CD4-positive, alpha-beta T cell treated with Interleukin-12 subunit alpha and Interleukin-12 subunit beta, for 1 hour (primary cell): ENCODE measurements around the gene TTBK2.
"Not testable (repeated sequence)": the region's sequence is repeated elsewhere in the genome, so short reads cannot be mapped to it uniquely, and the experiment has no call there.

ENCODE experiments used
- DNase-seq: peaks from one replicate; pipeline ENCODE4 v3.0.0-alpha.2; 2020

Gene TTBK2

GRCh38 chr15:42820811-42821210 lies 99.8 kb downstream of the TTBK2 start:
- DNase-seq: no peak

- no peak for DNase-seq
Measured at GRCh38 chr15:42819786-42820185, 100.8 kb downstream of the TTBK2 start.

- no peak for DNase-seq
Measured at GRCh38 chr15:42811433-42811832, 109.1 kb downstream of the TTBK2 start.

- DNase-seq: no peak
Measured at GRCh38 chr15:42808913-42809312, 111.7 kb downstream of the TTBK2 start.

- no peak for DNase-seq
Measured at GRCh38 chr15:42805266-42805665, 115.3 kb downstream of the TTBK2 start.

GRCh38 chr15:42804739-42805138 lies 115.8 kb downstream of the TTBK2 start:
- no peak for DNase-seq

- no peak for DNase-seq
Measured at GRCh38 chr15:42803436-42803835, 117.1 kb downstream of the TTBK2 start.

- no peak for DNase-seq
Measured at GRCh38 chr15:42802168-42802567, 118.4 kb downstream of the TTBK2 start.

- DNase-seq: no peak
Measured at GRCh38 chr15:42800731-42801474, 119.7 kb downstream of the TTBK2 start.

GRCh38 chr15:42798802-42799201 lies 121.8 kb downstream of the TTBK2 start:
- no peak for DNase-seq

- DNase-seq: no peak
Measured at GRCh38 chr15:42796955-42797782, 123.4 kb downstream of the TTBK2 start.

GRCh38 chr15:42788725-42789124 lies 131.9 kb downstream of the TTBK2 start:
- DNase-seq: no peak

GRCh38 chr15:42786978-42787377 lies 133.6 kb downstream of the TTBK2 start:
- no peak for DNase-seq

GRCh38 chr15:42785569-42785968 lies 135.0 kb downstream of the TTBK2 start:
- DNase-seq: no peak

GRCh38 chr15:42784705-42785104 lies 135.9 kb downstream of the TTBK2 start:
- DNase-seq: no peak

GRCh38 chr15:42782716-42783115 lies 137.9 kb downstream of the TTBK2 start:
- no peak for DNase-seq

- no peak for DNase-seq
Measured at GRCh38 chr15:42775416-42775815, 145.2 kb downstream of the TTBK2 start.

GRCh38 chr15:42772901-42773300 lies 147.7 kb downstream of the TTBK2 start:
- no peak for DNase-seq

GRCh38 chr15:42772144-42772543 lies 148.4 kb downstream of the TTBK2 start:
- DNase-seq: no peak

- DNase-seq: not testable (repeated sequence)
Measured at GRCh38 chr15:42766109-42766508, 154.5 kb downstream of the TTBK2 start.

- DNase-seq: not testable (repeated sequence)
Measured at GRCh38 chr15:42764154-42764731, 156.3 kb downstream of the TTBK2 start.

GRCh38 chr15:42761813-42762212 lies 158.8 kb downstream of the TTBK2 start:
- DNase-seq: not testable (repeated sequence)

- DNase-seq: no peak
Measured at GRCh38 chr15:42760759-42761158, 159.8 kb downstream of the TTBK2 start.

GRCh38 chr15:42759093-42759492 lies 161.5 kb downstream of the TTBK2 start:
- no peak for DNase-seq
